ENCODE results near the gene ABHD5. TPM values are rescaled to one million over a fixed set of nuclear protein-coding genes. Genes with fewer than 3 reads are reported as not detected.

The ABHD5 gene
- total and polyA plus RNA-seq, 2 of the 13 experiments (the other 11 are each of a cell fraction or from before 2014, with no cell fraction given), result 4.5 to 13.3 TPM

DNA sequence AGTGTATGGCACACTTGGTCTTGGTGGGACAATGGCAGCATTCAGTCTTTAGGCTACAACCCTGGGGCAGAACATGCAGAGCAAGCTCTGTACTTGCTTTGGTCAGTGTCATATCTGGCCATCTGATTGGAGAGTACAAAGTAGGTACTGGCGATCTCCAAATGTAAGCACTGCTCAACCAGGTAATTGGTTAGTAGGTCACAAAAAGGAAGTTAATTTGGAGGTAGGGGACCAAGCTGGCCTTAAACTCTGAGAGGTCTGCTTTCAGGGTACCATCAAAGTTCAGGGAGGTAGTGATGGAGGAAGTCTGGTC lies 3.3 kb upstream of the ABHD5 start:
- TF ChIP-seq ZNF660 (CRISPR knock-in tag; IDR thresholded peaks at IDR 0.05; ENCODE audit: borderline replicate concordance, low read depth) (no peak), ZFX (CRISPR knock-in tag; IDR thresholded peaks at IDR 0.05; ENCODE audit: low read depth) (no peak), ZFP41 (CRISPR knock-in tag; IDR thresholded peaks at IDR 0.05; ENCODE audit: borderline replicate concordance) (no peak), EEA1 (CRISPR knock-in tag; IDR thresholded peaks at IDR 0.05; ENCODE audit: borderline replicate concordance) (no peak), XBP1 (CRISPR knock-in tag; IDR thresholded peaks at IDR 0.05) (no peak), NR2F6 (IDR thresholded peaks at IDR 0.05) (no peak), NR2F6 (CRISPR knock-in tag; IDR thresholded peaks at IDR 0.05) (no peak), ZNF598 (CRISPR knock-in tag; IDR thresholded peaks at IDR 0.05; ENCODE audit: borderline replicate concordance) (no peak), ZNF350 (CRISPR knock-in tag; IDR thresholded peaks at IDR 0.05; ENCODE audit: borderline replicate concordance, low read depth) (no peak), SMAD3 (CRISPR knock-in tag; IDR thresholded peaks at IDR 0.05) (no peak), SMAD1 (CRISPR knock-in tag; IDR thresholded peaks at IDR 0.05; ENCODE audit: borderline replicate concordance, low read depth) (no peak), ZNF207 (IDR thresholded peaks at IDR 0.05; ENCODE audit: borderline replicate concordance) (no peak), ZC3H13 (CRISPR knock-in tag; IDR thresholded peaks at IDR 0.05) (no peak), ZNF614 (CRISPR knock-in tag; IDR thresholded peaks at IDR 0.05; ENCODE audit: borderline replicate concordance) (no peak), ZNF562 (CRISPR knock-in tag; IDR thresholded peaks at IDR 0.05; ENCODE audit: borderline replicate concordance) (no peak)
- TF ChIP-seq, protein P1, sequence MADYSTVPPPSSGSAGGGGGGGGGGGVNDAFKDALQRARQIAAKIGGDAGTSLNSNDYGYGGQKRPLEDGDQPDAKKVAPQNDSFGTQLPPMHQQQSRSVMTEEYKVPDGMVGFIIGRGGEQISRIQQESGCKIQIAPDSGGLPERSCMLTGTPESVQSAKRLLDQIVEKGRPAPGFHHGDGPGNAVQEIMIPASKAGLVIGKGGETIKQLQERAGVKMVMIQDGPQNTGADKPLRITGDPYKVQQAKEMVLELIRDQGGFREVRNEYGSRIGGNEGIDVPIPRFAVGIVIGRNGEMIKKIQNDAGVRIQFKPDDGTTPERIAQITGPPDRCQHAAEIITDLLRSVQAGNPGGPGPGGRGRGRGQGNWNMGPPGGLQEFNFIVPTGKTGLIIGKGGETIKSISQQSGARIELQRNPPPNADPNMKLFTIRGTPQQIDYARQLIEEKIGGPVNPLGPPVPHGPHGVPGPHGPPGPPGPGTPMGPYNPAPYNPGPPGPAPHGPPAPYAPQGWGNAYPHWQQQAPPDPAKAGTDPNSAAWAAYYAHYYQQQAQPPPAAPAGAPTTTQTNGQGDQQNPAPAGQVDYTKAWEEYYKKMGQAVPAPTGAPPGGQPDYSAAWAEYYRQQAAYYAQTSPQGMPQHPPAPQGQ (CRISPR knock-in tag; IDR thresholded peaks at IDR 0.05; ENCODE audit: borderline replicate concordance), result no peak
- TF ChIP-seq, protein P2, sequence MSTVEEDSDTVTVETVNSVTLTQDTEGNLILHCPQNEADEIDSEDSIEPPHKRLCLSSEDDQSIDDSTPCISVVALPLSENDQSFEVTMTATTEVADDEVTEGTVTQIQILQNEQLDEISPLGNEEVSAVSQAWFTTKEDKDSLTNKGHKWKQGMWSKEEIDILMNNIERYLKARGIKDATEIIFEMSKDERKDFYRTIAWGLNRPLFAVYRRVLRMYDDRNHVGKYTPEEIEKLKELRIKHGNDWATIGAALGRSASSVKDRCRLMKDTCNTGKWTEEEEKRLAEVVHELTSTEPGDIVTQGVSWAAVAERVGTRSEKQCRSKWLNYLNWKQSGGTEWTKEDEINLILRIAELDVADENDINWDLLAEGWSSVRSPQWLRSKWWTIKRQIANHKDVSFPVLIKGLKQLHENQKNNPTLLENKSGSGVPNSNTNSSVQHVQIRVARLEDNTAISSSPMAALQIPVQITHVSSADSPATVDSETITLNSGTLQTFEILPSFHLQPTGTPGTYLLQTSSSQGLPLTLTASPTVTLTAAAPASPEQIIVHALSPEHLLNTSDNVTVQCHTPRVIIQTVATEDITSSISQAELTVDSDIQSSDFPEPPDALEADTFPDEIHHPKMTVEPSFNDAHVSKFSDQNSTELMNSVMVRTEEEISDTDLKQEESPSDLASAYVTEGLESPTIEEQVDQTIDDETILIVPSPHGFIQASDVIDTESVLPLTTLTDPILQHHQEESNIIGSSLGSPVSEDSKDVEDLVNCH (CRISPR knock-in tag; IDR thresholded peaks at IDR 0.05), result no peak
- TF ChIP-seq, protein P3, sequence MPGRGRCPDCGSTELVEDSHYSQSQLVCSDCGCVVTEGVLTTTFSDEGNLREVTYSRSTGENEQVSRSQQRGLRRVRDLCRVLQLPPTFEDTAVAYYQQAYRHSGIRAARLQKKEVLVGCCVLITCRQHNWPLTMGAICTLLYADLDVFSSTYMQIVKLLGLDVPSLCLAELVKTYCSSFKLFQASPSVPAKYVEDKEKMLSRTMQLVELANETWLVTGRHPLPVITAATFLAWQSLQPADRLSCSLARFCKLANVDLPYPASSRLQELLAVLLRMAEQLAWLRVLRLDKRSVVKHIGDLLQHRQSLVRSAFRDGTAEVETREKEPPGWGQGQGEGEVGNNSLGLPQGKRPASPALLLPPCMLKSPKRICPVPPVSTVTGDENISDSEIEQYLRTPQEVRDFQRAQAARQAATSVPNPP (CRISPR knock-in tag; IDR thresholded peaks at IDR 0.05), result no peak
- in situ Hi-C loops (cut with HindIII; ENCODE audit: extremely low pct_ligation_motif_present, low pct_unique_long_range_greater_than_20kb) (no loop called here), intact Hi-C loops (cut with micrococcal nuclease; ENCODE audit: unreplicated experiment) (no loop called here)
- POLR2A ChIA-PET, result no interaction called here
- Histone ChIP-seq H3K27me3 (ENCODE audit: control insufficient read depth in 1 of 2, insufficient read depth in 2 of 2, low read length in 2 of 2) (no peaks in the 10 kb centered on the region), H3K4me1 (ENCODE audit: insufficient read depth, low read length) (peaks cover 15% of the 10 kb centered on the region), H4K20me1 (ENCODE audit: insufficient read depth, low read length) (no peaks in the 10 kb centered on the region), H3K4me2 (ENCODE audit: low read depth, low read length) (no peak overlapping the region), H3K36me3 (replicated peaks in 1 of 2; ENCODE audit: control insufficient read depth in 1 of 2, insufficient read depth in 2 of 2, low read length in 2 of 2) (no peaks in the 10 kb centered on the region), H3K4me3 (replicated peaks in 1 of 3; ENCODE audit: insufficient read depth in 1 of 3, low read depth in 2 of 3, low read length in 3 of 3) (no peak overlapping the region), H3K9ac (ENCODE audit: insufficient read depth, low read depth, low read length) (no peak overlapping the region), H3K27ac (ENCODE audit: extremely low read length, insufficient read depth, low read length) (no peak overlapping the region), H3K9me3 (ENCODE audit: low read length) (no peaks in the 10 kb centered on the region), H2AFZ (ENCODE audit: low read length) (no peak overlapping the region), H3K79me2 (ENCODE audit: insufficient read depth, low read length) (peaks cover 7% of the 10 kb centered on the region)
- FAIRE-seq (no peak), ATAC-seq (no peak), DNase-seq (ENCODE audit: low spot score) (no peak)
- no TSS peak for BruUV-seq (replicated peaks)
- CTCF ChIA-PET (ENCODE audit: low intra/inter-chr PET ratio, low total read pairs), result no interaction called here
- WGBS (ENCODE audit: low lambda C conversion rate), result 44% methylated on average over 1 of the region's 1 CpG

Data from HepG2 (cell line).